GM06990 (cell line): ENCODE data around the gene SEMA3C.

Experiments
- DNase-seq: peaks from one replicate; pipeline ENCODE4 v3.0.0-alpha.2; 2011; ENCODE audit not compliant: insufficient read length; ENCODE audit errors: extremely low read depth
- H3K27me3 ChIP-seq: replicated peaks from 2 replicates; pipeline ENCODE4 v1.6.0; 2011; ENCODE audit warnings: low read length; ENCODE audit not compliant: control insufficient read depth, insufficient read depth
- H3K36me3 ChIP-seq: 2 replicates; pipeline ENCODE4 v1.5.1; 2011; ENCODE audit warnings: low read length; ENCODE audit not compliant: control insufficient read depth, insufficient read depth
- H3K4me3 ChIP-seq: replicated peaks from 2 replicates; pipeline ENCODE4 v1.5.1; 2011; ENCODE audit warnings: low read depth, mild to moderate bottlenecking, control low read depth, low read length
- TF ChIP-seq, protein P1 (sequence below): IDR thresholded peaks from 2 replicates; pipeline ENCODE4 v1.5.1; 2011; ENCODE audit warnings: low read length, control low read depth, mild to moderate bottlenecking, inconsistent platforms; ENCODE audit not compliant: insufficient read depth, poor library complexity, severe bottlenecking

The SEMA3C gene

DNA sequence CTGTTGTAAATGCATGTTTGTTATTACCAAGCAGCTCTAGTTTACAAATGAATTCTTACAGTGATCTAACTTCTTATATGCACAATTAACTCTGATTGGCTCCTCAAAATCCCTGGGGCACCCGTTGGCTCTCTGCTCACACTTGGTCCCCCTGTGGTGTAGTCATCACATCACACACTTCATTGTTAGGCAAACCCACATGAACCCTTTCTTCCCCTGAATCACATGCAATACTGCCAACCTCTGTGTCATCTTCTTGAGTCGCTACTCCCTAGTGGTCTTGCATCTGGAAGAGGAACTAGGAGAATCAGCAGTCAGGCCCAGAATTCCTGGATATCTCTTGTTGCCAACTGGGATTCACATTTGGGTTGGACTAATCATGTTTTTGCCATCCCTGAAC, 207.3 kb downstream of the SEMA3C start:
- H3K4me3 ChIP-seq = no peak overlapping the region
- no peak for DNase-seq
- TF ChIP-seq, protein P1, sequence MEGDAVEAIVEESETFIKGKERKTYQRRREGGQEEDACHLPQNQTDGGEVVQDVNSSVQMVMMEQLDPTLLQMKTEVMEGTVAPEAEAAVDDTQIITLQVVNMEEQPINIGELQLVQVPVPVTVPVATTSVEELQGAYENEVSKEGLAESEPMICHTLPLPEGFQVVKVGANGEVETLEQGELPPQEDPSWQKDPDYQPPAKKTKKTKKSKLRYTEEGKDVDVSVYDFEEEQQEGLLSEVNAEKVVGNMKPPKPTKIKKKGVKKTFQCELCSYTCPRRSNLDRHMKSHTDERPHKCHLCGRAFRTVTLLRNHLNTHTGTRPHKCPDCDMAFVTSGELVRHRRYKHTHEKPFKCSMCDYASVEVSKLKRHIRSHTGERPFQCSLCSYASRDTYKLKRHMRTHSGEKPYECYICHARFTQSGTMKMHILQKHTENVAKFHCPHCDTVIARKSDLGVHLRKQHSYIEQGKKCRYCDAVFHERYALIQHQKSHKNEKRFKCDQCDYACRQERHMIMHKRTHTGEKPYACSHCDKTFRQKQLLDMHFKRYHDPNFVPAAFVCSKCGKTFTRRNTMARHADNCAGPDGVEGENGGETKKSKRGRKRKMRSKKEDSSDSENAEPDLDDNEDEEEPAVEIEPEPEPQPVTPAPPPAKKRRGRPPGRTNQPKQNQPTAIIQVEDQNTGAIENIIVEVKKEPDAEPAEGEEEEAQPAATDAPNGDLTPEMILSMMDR = no peak
- H3K27me3 ChIP-seq = no peaks in the 10 kb centered on the region
- no peaks in the 10 kb centered on the region for H3K36me3 ChIP-seq

DNA sequence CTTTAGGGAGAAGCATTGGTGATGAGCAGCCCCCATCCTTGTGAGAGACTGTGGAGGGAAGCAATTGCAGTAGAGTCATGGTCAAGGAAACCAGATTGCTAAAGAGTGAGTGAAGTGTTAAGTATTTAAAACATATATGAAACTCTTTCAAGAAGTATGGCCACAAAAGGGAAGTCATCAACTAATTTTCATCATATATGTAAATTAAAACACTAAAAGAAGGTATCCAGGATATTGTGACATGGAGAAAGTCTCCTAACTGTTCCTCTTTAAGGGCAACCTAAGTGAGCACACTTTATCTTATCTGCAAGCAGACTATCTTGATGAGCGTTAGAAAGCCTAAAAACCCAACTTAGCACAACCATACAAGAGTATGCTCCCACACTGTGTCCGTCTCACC, 210.7 kb downstream of the SEMA3C start:
- no peak overlapping the region for H3K4me3 ChIP-seq
- H3K36me3 ChIP-seq = no peaks in the 10 kb centered on the region
- H3K27me3 ChIP-seq = no peaks in the 10 kb centered on the region
- DNase-seq = no peak
- TF ChIP-seq, protein P1 = no peak

DNA sequence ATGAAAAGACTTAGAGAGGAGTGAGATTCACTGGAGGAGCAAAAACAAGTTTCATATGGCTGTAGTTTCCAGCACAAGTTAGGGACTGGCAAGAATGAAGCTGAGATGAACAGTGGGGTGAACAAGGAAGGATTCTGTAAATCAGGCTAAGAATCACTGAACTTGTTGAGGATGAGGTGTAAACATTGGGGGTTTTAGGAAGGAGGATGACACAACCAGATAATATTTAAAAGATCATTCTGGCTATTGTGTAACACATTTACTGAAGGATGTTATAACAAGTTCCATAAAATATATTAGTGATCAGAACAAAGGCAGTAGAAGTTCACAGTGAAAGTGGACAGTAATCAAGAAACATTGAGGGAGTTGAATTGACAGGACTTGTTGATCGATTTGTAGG, 211.5 kb downstream of the SEMA3C start:
- no peak overlapping the region for H3K4me3 ChIP-seq
- no peaks in the 10 kb centered on the region for H3K27me3 ChIP-seq
- no peaks in the 10 kb centered on the region for H3K36me3 ChIP-seq
- no peak for DNase-seq
- TF ChIP-seq, protein P1 = no peak

DNA sequence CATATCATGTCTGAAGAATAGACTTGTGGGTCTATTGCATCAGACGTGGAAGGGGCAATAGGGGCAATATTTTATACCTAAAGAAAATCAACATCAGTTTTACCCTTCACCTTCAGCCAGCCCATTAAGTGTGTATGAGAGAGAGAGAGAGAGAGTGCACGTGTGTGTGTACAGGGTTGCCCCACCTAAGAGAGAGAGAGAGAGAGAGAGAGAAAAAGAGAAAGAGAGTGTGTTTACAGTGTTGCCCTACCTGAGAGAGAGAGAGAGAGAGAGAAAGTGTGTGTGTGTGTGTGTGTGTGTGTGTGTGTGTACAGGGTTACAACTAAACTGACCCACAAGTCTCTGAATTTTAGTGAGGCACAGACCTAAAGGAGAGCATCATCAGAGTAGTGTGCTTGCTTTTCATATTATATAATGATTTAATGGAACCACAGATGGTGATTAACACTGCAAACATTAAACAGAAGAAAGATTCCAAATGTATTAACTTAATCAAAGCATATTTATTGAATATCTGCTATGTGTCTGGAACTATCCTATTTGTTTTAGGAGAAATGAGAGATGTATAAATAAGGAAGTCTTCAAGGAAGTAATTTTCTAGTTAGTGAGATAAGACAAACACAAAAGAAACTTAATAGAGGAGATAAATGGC, 213.6 kb downstream of the SEMA3C start:
- TF ChIP-seq, protein P1 = no peak
- no peak overlapping the region for H3K4me3 ChIP-seq
- DNase-seq = no peak
- no peaks in the 10 kb centered on the region for H3K27me3 ChIP-seq
- no peaks in the 10 kb centered on the region for H3K36me3 ChIP-seq

DNA sequence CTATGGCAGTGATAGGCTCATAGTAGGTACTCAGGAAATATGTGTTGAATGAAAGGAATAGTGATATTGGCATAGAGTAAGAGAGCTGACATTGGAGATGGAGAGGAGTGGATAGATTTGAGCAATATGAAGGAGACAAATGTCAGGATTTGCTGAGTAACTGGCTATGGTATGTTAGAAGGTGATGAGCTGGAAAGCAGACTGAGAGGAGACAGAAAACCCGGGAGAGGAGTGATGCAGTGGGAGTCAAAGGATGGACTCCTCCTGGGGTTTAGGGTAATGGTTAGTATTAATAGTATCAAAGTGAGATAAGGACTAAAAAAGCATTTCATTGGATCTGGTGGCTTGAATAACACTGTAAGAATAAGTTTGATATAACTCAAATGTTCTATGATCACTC, 215.6 kb downstream of the SEMA3C start:
- TF ChIP-seq, protein P1 = no peak
- H3K4me3 ChIP-seq = no peak overlapping the region
- no peaks in the 10 kb centered on the region for H3K36me3 ChIP-seq
- DNase-seq = no peak
- H3K27me3 ChIP-seq = no peaks in the 10 kb centered on the region
